ENCODE data around the gene TPP1. TPM values are rescaled to one million over a fixed set of nuclear protein-coding genes. Genes with fewer than 3 reads are reported as not detected.

The TPP1 gene
- total RNA-seq, 4 donors from 2014 or later = 56.1 to 126 (median 81.9) TPM

- WGBS = 92% methylated on average over 4 of the region's 4 CpGs
- TF ChIP-seq POLR2A (IDR thresholded peaks at IDR 0.05) = no peak
- no peak for TF ChIP-seq CTCF (IDR thresholded peaks at IDR 0.05)
- TF ChIP-seq POLR2AphosphoS5 (IDR thresholded peaks at IDR 0.05) = no peak
- no peak for TF ChIP-seq EP300 (IDR thresholded peaks at IDR 0.05)
These were observed 34.7 kb downstream of the TPP1 start for GRCh38 chr11:6584528-6584927.

GRCh38 chr11:6583584-6583983 lies 35.6 kb downstream of the TPP1 start:
- whole genome bisulfite sequencing = 83% methylated on average over 1 of the region's 1 CpG
- H3K27ac ChIP-seq = no peak overlapping the region
- H3K4me1 ChIP-seq = peaks cover 8% of the 10 kb centered on the region
- no peak for TF ChIP-seq POLR2AphosphoS5 (IDR thresholded peaks at IDR 0.05)
- no peak for TF ChIP-seq EP300 (IDR thresholded peaks at IDR 0.05)
- no peak for TF ChIP-seq CTCF (IDR thresholded peaks at IDR 0.05)
- TF ChIP-seq POLR2A (IDR thresholded peaks at IDR 0.05) = no peak
- no peak for DNase-seq (ENCODE audit: low spot score in 2 of 2)
- no peaks in the 10 kb centered on the region for H3K27me3 ChIP-seq
- H3K36me3 ChIP-seq = no peaks in the 10 kb centered on the region
- peaks cover 10% of the 10 kb centered on the region for H3K9me3 ChIP-seq
- H3K4me3 ChIP-seq = no peak overlapping the region

More at GRCh38 chr11:6584528-6584927, 34.7 kb downstream of the TPP1 start:
- H3K36me3 ChIP-seq = no peaks in the 10 kb centered on the region
- no peaks in the 10 kb centered on the region for H3K27me3 ChIP-seq
- no peak for DNase-seq (ENCODE audit: low spot score in 2 of 2)
- no peak overlapping the region for H3K4me3 ChIP-seq
- H3K27ac ChIP-seq = no peak overlapping the region
- peaks cover 10% of the 10 kb centered on the region for H3K9me3 ChIP-seq
- peaks cover 8% of the 10 kb centered on the region for H3K4me1 ChIP-seq

GRCh38 chr11:6579681-6580080 lies 39.5 kb downstream of the TPP1 start:
- Histone ChIP-seq H3K27me3 (no peaks in the 10 kb centered on the region), H3K4me1 (peaks cover 11% of the 10 kb centered on the region), H3K27ac (no peak overlapping the region), H3K36me3 (no peaks in the 10 kb centered on the region), H3K4me3 (no peak overlapping the region), H3K9me3 (peaks cover 10% of the 10 kb centered on the region)
- 100% methylated on average over 2 of the region's 2 CpGs for WGBS
- TF ChIP-seq POLR2AphosphoS5 (IDR thresholded peaks at IDR 0.05) (no peak), POLR2A (IDR thresholded peaks at IDR 0.05) (no peak), EP300 (IDR thresholded peaks at IDR 0.05) (no peak), CTCF (IDR thresholded peaks at IDR 0.05) (no peak)
- no peak for DNase-seq (ENCODE audit: low spot score in 2 of 2)

- Histone ChIP-seq H3K4me1 (peaks cover 11% of the 10 kb centered on the region), H3K27me3 (no peaks in the 10 kb centered on the region), H3K4me3 (no peak overlapping the region), H3K27ac (no peak overlapping the region), H3K36me3 (no peaks in the 10 kb centered on the region), H3K9me3 (peaks cover 4% of the 10 kb centered on the region)
- no peak for TF ChIP-seq POLR2AphosphoS5 (IDR thresholded peaks at IDR 0.05)
- no peak for TF ChIP-seq CTCF (IDR thresholded peaks at IDR 0.05)
- TF ChIP-seq POLR2A (IDR thresholded peaks at IDR 0.05) = no peak
- no peak for TF ChIP-seq EP300 (IDR thresholded peaks at IDR 0.05)
- WGBS = 96% methylated on average over 1 of the region's 1 CpG
- no peak for DNase-seq (ENCODE audit: low spot score in 2 of 2)
These were observed 41.1 kb downstream of the TPP1 start for GRCh38 chr11:6578134-6578533.

- no peak for DNase-seq (ENCODE audit: low spot score in 2 of 2)
- no peaks in the 10 kb centered on the region for H3K9me3 ChIP-seq
- H3K36me3 ChIP-seq = no peaks in the 10 kb centered on the region
- WGBS = 50% methylated on average over 5 of the region's 6 CpGs
- H3K4me3 ChIP-seq = no peak overlapping the region
- TF ChIP-seq POLR2AphosphoS5 (IDR thresholded peaks at IDR 0.05) = no peak
- H3K4me1 ChIP-seq = peaks cover 11% of the 10 kb centered on the region
- no peaks in the 10 kb centered on the region for H3K27me3 ChIP-seq
- peak overlapping the region; percentile 51 for H3K27ac ChIP-seq
These were observed 42.5 kb downstream of the TPP1 start for GRCh38 chr11:6576471-6577373.
